ENCODE data around the gene CCDC157.
A peak's percentile ranks its signal among the peaks of the same experiment; 100 is the strongest.

Gene CCDC157

GRCh38 chr22:30373331-30374325, 16.8 kb downstream of the CCDC157 start:
- H3K36me3 Mint-ChIP-seq (ENCODE audit: low read depth): no peaks in the 10 kb centered on the region
- no peak overlapping the region for H3K4me3 Mint-ChIP-seq
- no peaks in the 10 kb centered on the region for H3K9me3 Mint-ChIP-seq
- no peaks in the 10 kb centered on the region for H3K4me1 Mint-ChIP-seq (ENCODE audit: low read depth)
- no peaks in the 10 kb centered on the region for H3K27me3 Mint-ChIP-seq (ENCODE audit: low read depth)
- DNase-seq (ENCODE audit: low spot score): no peak
- no peak overlapping the region for H3K27ac Mint-ChIP-seq

- DNase-seq (ENCODE audit: low spot score): no peak
- Mint-ChIP-seq H3K4me1 (ENCODE audit: low read depth) (no peaks in the 10 kb centered on the region), H3K9me3 (no peaks in the 10 kb centered on the region), H3K36me3 (ENCODE audit: low read depth) (no peaks in the 10 kb centered on the region), H3K27me3 (ENCODE audit: low read depth) (no peaks in the 10 kb centered on the region), H3K27ac (no peak overlapping the region), H3K4me3 (no peak overlapping the region)
These were observed 18.6 kb downstream of the CCDC157 start for GRCh38 chr22:30375312-30375849.

GRCh38 chr22:30380011-30380410, 23.2 kb downstream of the CCDC157 start:
- no peaks in the 10 kb centered on the region for H3K36me3 Mint-ChIP-seq (ENCODE audit: low read depth)
- no peak for DNase-seq (ENCODE audit: low spot score)
- H3K27ac Mint-ChIP-seq: no peak overlapping the region
- H3K4me1 Mint-ChIP-seq (ENCODE audit: low read depth): no peaks in the 10 kb centered on the region
- no peak overlapping the region for H3K4me3 Mint-ChIP-seq
- no peaks in the 10 kb centered on the region for H3K27me3 Mint-ChIP-seq (ENCODE audit: low read depth)
- H3K9me3 Mint-ChIP-seq: no peaks in the 10 kb centered on the region

GRCh38 chr22:30381264-30381663, 24.5 kb downstream of the CCDC157 start:
- H3K4me1 Mint-ChIP-seq (ENCODE audit: low read depth): peaks cover 2% of the 10 kb centered on the region
- no peaks in the 10 kb centered on the region for H3K36me3 Mint-ChIP-seq (ENCODE audit: low read depth)
- no peak overlapping the region for H3K4me3 Mint-ChIP-seq
- H3K27ac Mint-ChIP-seq: no peak overlapping the region
- no peaks in the 10 kb centered on the region for H3K9me3 Mint-ChIP-seq
- H3K27me3 Mint-ChIP-seq (ENCODE audit: low read depth): no peaks in the 10 kb centered on the region
- DNase-seq (ENCODE audit: low spot score): no peak

GRCh38 chr22:30382340-30382739, 25.5 kb downstream of the CCDC157 start:
- Mint-ChIP-seq H3K9me3 (no peaks in the 10 kb centered on the region), H3K27me3 (ENCODE audit: low read depth) (no peaks in the 10 kb centered on the region), H3K4me1 (ENCODE audit: low read depth) (peaks cover 4% of the 10 kb centered on the region), H3K27ac (no peak overlapping the region), H3K36me3 (ENCODE audit: low read depth) (no peaks in the 10 kb centered on the region), H3K4me3 (no peak overlapping the region)
- DNase-seq (ENCODE audit: low spot score): no peak

- peaks cover 6% of the 10 kb centered on the region for H3K4me1 Mint-ChIP-seq (ENCODE audit: low read depth)
- H3K27ac Mint-ChIP-seq: no peak overlapping the region
- no peaks in the 10 kb centered on the region for H3K27me3 Mint-ChIP-seq (ENCODE audit: low read depth)
- no peak overlapping the region for H3K4me3 Mint-ChIP-seq
- H3K36me3 Mint-ChIP-seq (ENCODE audit: low read depth): no peaks in the 10 kb centered on the region
- no peaks in the 10 kb centered on the region for H3K9me3 Mint-ChIP-seq
- no peak for DNase-seq (ENCODE audit: low spot score)
These were observed 26.3 kb downstream of the CCDC157 start for GRCh38 chr22:30383061-30383460.

GRCh38 chr22:30385942-30386341, 29.1 kb downstream of the CCDC157 start:
- Mint-ChIP-seq H3K36me3 (ENCODE audit: low read depth) (no peaks in the 10 kb centered on the region), H3K9me3 (no peaks in the 10 kb centered on the region), H3K27ac (no peak overlapping the region), H3K27me3 (ENCODE audit: low read depth) (no peaks in the 10 kb centered on the region), H3K4me1 (ENCODE audit: low read depth) (peaks cover 8% of the 10 kb centered on the region), H3K4me3 (peak overlapping the region; percentile 84)
- no peak for DNase-seq (ENCODE audit: low spot score)

GRCh38 chr22:30386608-30386959, 29.8 kb downstream of the CCDC157 start:
- peak overlapping the region; percentile 57 for H3K27ac Mint-ChIP-seq

GRCh38 chr22:30386960-30387827, 30.4 kb downstream of the CCDC157 start, which contains the start of gene RNF215:
RNF215 (minus strand) TSS chr22:30387411; CDS start chr22:30387313, 98 bp downstream.
- H3K27me3 Mint-ChIP-seq (ENCODE audit: low read depth): no peaks in the 10 kb centered on the region
- no peaks in the 10 kb centered on the region for H3K9me3 Mint-ChIP-seq
- H3K4me1 Mint-ChIP-seq (ENCODE audit: low read depth): peaks cover 19% of the 10 kb centered on the region
- no peaks in the 10 kb centered on the region for H3K36me3 Mint-ChIP-seq (ENCODE audit: low read depth)
- H3K27ac Mint-ChIP-seq: peak within 1 kb of the TSS; percentile 70
- peak; percentile 85 for DNase-seq (ENCODE audit: low spot score)
- H3K4me3 Mint-ChIP-seq: peak within 1 kb of the TSS; percentile 84

More at GRCh38 chr22:30386608-30386959, 29.8 kb downstream of the CCDC157 start:
- Mint-ChIP-seq H3K36me3 (ENCODE audit: low read depth) (no peaks in the 10 kb centered on the region), H3K4me3 (peak overlapping the region; percentile 84), H3K27me3 (ENCODE audit: low read depth) (no peaks in the 10 kb centered on the region), H3K4me1 (ENCODE audit: low read depth) (peaks cover 13% of the 10 kb centered on the region), H3K9me3 (no peaks in the 10 kb centered on the region)
- DNase-seq (ENCODE audit: low spot score): no peak

- Mint-ChIP-seq H3K9me3 (no peaks in the 10 kb centered on the region), H3K27ac (peak overlapping the region; percentile 79), H3K36me3 (ENCODE audit: low read depth) (no peaks in the 10 kb centered on the region), H3K27me3 (ENCODE audit: low read depth) (no peaks in the 10 kb centered on the region), H3K4me1 (ENCODE audit: low read depth) (peaks cover 34% of the 10 kb centered on the region), H3K4me3 (no peak overlapping the region)
- peak; percentile 74 for DNase-seq (ENCODE audit: low spot score)
These were observed 34.3 kb downstream of the CCDC157 start for GRCh38 chr22:30390974-30391691.

GRCh38 chr22:30392661-30393321, 36.0 kb downstream of the CCDC157 start:
- Mint-ChIP-seq H3K4me3 (no peak overlapping the region), H3K36me3 (ENCODE audit: low read depth) (no peaks in the 10 kb centered on the region), H3K27ac (peak overlapping the region; percentile 75), H3K27me3 (ENCODE audit: low read depth) (no peaks in the 10 kb centered on the region), H3K4me1 (ENCODE audit: low read depth) (peaks cover 36% of the 10 kb centered on the region), H3K9me3 (no peaks in the 10 kb centered on the region)
- DNase-seq (ENCODE audit: low spot score): no peak

GRCh38 chr22:30393322-30393680, 36.5 kb downstream of the CCDC157 start:
- no peak for DNase-seq (ENCODE audit: low spot score)
- Mint-ChIP-seq H3K36me3 (ENCODE audit: low read depth) (no peaks in the 10 kb centered on the region), H3K9me3 (no peaks in the 10 kb centered on the region), H3K27ac (peak overlapping the region; percentile 34), H3K27me3 (ENCODE audit: low read depth) (no peaks in the 10 kb centered on the region), H3K4me3 (no peak overlapping the region), H3K4me1 (ENCODE audit: low read depth) (peaks cover 42% of the 10 kb centered on the region)

GRCh38 chr22:30393885-30394284, 37.1 kb downstream of the CCDC157 start:
- H3K9me3 Mint-ChIP-seq: no peaks in the 10 kb centered on the region
- no peak for DNase-seq (ENCODE audit: low spot score)
- H3K36me3 Mint-ChIP-seq (ENCODE audit: low read depth): no peaks in the 10 kb centered on the region
- no peaks in the 10 kb centered on the region for H3K27me3 Mint-ChIP-seq (ENCODE audit: low read depth)
- peaks cover 46% of the 10 kb centered on the region for H3K4me1 Mint-ChIP-seq (ENCODE audit: low read depth)
- H3K27ac Mint-ChIP-seq: peak overlapping the region; percentile 60
- H3K4me3 Mint-ChIP-seq: no peak overlapping the region

Measured in T-helper 2 cell treated with Interferon-gamma antibody and Interleukin-4, amounts not matched to agents 5 μg/mL and 100 μg/mL, for 36 hours (primary cell).